Measurements from ENCODE around the gene ST3GAL4. TPM values are rescaled to one million over a fixed set of nuclear protein-coding genes. Genes with fewer than 3 reads are reported as not detected.

Gene ST3GAL4
- total RNA-seq, 1 donor from 2014 or later = 0.71 TPM

DNA sequence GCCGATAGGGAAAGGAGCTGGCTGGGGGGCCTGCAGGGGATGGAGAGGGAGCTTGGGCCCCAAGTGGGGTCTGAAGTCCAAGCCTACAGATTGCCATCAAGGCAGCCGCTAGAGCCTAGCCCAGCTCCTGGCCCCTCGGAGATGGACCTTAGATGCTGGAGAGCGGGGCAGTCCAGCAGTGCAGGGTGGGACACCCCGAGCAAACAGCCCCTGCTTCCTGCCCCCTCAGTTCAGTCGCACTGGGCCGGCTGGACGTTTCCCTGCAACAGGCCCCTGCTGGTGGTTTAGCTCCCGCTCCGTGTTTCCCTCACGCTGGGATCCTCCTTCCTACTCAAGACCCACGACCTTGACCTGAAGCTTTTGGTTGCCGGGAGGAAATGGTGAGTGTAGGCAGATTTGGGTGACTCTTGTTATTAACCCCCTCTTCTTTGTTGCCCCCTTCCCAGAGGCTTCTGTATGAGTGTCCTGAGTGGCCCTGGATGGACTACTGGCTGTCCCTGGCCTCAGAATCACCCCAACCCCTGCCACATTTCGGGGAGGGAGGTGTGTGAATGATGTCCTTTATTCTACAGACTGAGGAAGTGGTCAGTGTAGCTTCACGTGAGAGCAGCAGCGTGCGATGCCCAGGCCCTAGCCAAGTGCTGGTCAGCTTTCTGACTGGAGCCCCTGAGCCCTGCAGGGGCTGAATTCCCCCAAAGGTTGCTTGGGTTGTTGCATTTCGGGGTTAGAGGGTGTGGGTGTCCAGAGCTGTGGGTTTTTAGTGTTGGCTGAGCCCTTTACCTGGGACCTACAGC lies 2.7 kb downstream of the ST3GAL4 start:
- ChIA-PET CTCF (no interaction called here), POLR2A (no interaction called here)
- TF ChIP-seq, protein P1, sequence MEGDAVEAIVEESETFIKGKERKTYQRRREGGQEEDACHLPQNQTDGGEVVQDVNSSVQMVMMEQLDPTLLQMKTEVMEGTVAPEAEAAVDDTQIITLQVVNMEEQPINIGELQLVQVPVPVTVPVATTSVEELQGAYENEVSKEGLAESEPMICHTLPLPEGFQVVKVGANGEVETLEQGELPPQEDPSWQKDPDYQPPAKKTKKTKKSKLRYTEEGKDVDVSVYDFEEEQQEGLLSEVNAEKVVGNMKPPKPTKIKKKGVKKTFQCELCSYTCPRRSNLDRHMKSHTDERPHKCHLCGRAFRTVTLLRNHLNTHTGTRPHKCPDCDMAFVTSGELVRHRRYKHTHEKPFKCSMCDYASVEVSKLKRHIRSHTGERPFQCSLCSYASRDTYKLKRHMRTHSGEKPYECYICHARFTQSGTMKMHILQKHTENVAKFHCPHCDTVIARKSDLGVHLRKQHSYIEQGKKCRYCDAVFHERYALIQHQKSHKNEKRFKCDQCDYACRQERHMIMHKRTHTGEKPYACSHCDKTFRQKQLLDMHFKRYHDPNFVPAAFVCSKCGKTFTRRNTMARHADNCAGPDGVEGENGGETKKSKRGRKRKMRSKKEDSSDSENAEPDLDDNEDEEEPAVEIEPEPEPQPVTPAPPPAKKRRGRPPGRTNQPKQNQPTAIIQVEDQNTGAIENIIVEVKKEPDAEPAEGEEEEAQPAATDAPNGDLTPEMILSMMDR (IDR thresholded peaks at IDR 0.05) = no peak
- Mint-ChIP-seq H3K36me3 (ENCODE audit: low read depth) (no peaks in the 10 kb centered on the region), H3K27ac (no peak overlapping the region), H3K27me3 (no peaks in the 10 kb centered on the region), H3K9me3 (no peaks in the 10 kb centered on the region), H3K4me3 (no peak overlapping the region), H3K4me1 (peaks cover 15% of the 10 kb centered on the region)
- DNase-seq (no peak), ATAC-seq (ENCODE audit: low read depth) (no peak)
- intact Hi-C loops (cut with micrococcal nuclease) = loop anchor here (5.0 kb wide), 1 partner anchor 51 kb away; no protein-coding TSS in a partner anchor

DNA sequence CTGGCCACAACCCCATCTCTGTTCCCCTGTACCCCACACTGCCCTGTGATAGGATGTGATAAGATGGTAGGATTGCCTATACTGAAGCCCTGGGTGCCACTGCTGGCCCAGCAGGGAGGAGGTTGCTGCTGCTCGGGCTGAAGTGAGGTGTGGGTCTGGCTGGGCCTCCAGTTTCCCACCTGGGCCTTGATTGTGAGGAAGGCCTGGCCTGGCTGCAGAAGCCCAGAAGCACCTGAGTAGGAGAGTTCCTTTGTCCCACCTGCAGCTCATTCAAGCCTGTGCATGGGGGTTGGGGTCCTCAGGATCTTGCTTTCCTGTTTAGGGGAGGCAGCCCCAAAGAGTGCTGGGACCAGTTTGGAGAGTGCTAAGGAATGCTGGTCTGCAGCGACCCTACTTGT lies 3.3 kb downstream of the ST3GAL4 start:
- DNase-seq (no peak), ATAC-seq (ENCODE audit: low read depth) (no peak)
- Mint-ChIP-seq H3K36me3 (ENCODE audit: low read depth) (no peaks in the 10 kb centered on the region), H3K4me3 (no peak overlapping the region), H3K27me3 (no peaks in the 10 kb centered on the region), H3K4me1 (peaks cover 15% of the 10 kb centered on the region), H3K27ac (no peak overlapping the region), H3K9me3 (no peaks in the 10 kb centered on the region)
- ChIA-PET POLR2A (no interaction called here), CTCF (no interaction called here)
- TF ChIP-seq, protein P1 (IDR thresholded peaks at IDR 0.05) = no peak
- intact Hi-C loops (cut with micrococcal nuclease) = loop anchor here (5.0 kb wide), 1 partner anchor 51 kb away; no protein-coding TSS in a partner anchor

DNA sequence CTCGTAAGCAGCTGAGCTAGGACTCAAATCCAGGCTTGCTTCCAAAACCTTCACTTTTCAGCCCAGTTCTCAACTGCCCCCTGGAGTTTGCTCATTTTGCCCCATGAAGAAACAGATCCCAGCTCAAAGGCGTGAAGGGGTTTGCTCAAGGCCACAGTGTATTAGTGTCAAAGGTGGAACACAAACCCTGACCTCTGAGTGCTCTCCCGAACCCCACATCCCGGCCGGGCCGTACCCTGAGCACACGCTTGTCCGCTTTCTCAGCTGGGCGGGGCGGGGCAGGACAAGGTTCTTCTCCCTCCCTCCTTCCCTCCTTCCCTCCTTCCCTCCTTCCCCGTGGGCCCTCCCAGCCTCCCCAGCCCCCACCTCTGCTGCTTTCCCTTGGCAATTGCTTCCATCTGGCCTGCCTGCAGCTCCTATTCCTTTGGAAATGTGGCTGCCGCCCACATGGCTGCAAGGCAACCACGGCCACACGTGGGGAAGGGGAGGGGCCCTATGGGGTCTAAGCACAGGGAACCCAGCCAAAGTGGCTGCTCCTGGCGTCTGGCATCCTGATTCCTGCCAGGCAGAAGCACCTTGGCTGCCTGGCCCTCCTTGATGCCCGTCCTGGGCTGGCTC lies 4.1 kb downstream of the ST3GAL4 start:
- Mint-ChIP-seq H3K4me3 (no peak overlapping the region), H3K27me3 (no peaks in the 10 kb centered on the region), H3K27ac (no peak overlapping the region), H3K36me3 (ENCODE audit: low read depth) (no peaks in the 10 kb centered on the region), H3K4me1 (peaks cover 14% of the 10 kb centered on the region), H3K9me3 (no peaks in the 10 kb centered on the region)
- ChIA-PET POLR2A (no interaction called here), CTCF (no interaction called here)
- intact Hi-C loops (cut with micrococcal nuclease) = loop anchor here (5.0 kb wide), 1 partner anchor 52 kb away; no protein-coding TSS in a partner anchor
- ATAC-seq (ENCODE audit: low read depth) = no peak
- no peak for DNase-seq
- TF ChIP-seq, protein P1 (IDR thresholded peaks at IDR 0.05) = no peak

DNA sequence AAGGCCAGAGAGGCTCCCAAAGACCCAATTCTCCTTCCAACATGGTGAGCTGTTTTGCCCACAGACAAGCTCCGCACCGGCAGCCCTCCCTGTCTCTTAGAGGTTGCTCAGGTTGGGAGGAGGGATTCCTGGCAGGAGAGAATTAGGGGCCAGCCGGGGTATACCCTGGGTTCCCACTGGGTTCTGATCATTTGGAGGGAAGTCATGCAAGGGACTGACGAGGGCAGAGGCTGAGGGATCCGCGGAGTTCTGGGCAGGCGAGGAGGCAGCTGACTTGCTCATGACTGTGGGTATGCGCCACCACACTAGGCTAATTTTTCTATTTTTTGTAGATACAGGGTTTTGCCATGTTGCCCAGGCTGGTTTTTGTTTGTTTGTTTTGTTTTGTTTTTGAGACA lies 4.6 kb downstream of the ST3GAL4 start:
- Mint-ChIP-seq H3K9me3 (no peaks in the 10 kb centered on the region), H3K36me3 (ENCODE audit: low read depth) (no peaks in the 10 kb centered on the region), H3K4me3 (no peak overlapping the region), H3K27me3 (no peaks in the 10 kb centered on the region), H3K27ac (no peak overlapping the region), H3K4me1 (peaks cover 9% of the 10 kb centered on the region)
- ATAC-seq (ENCODE audit: low read depth) (no peak), DNase-seq (no peak)
- TF ChIP-seq, protein P1 (IDR thresholded peaks at IDR 0.05) = no peak
- ChIA-PET POLR2A (no interaction called here), CTCF (no interaction called here)
- intact Hi-C loops (cut with micrococcal nuclease) = no loop called here

DNA sequence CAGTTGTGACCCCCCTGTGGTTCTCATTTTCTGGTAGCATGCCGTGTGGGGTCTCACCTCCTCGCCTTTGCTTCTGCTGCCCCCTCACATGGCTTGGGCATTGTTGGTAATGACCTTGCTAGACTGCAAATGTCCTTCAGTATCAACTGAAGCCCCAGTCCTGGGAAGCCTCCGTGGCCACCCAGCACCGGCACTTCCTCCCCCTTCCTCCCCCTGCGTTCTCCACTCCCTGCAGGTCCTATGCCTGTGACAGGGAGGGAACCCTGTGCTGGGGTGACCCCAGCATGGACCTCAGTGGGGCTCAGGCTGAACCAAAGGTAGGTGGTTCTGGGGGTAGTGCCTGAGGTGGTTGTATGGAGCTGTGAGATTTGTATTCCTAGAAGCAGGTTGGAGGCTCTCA lies 5.9 kb downstream of the ST3GAL4 start:
- POLR2A ChIA-PET = no interaction called here
- DNase-seq = no peak
- no peaks in the 10 kb centered on the region for H3K36me3 Mint-ChIP-seq (ENCODE audit: low read depth)
- H3K4me1 Mint-ChIP-seq = peaks cover under 1% of the 10 kb centered on the region
- H3K27ac Mint-ChIP-seq = no peak overlapping the region
- no peak for ATAC-seq (ENCODE audit: low read depth)
- no peaks in the 10 kb centered on the region for H3K9me3 Mint-ChIP-seq
- H3K27me3 Mint-ChIP-seq = no peaks in the 10 kb centered on the region
- CTCF ChIA-PET = no interaction called here
- TF ChIP-seq, protein P1 (IDR thresholded peaks at IDR 0.05) = no peak
- no peak overlapping the region for H3K4me3 Mint-ChIP-seq
- intact Hi-C loops (cut with micrococcal nuclease) = no loop called here

All from activated B cell treated with CpG ODN at 0.5 μM for 24 hours (primary cell).